T1000 (cell line): Measurements from ENCODE around the gene CRYBG3.

Experiments
- DNase-seq: peaks from one replicate; lab custom pipeline; 2025; ENCODE audit warnings: mixed read lengths; lab: John Stamatoyannopoulos, UW

The CRYBG3 gene

GRCh38 chr3:97974996-97975395 is 153.2 kb downstream of the CRYBG3 start:
- DNase-seq: no peak

- no peak for DNase-seq
Measured at GRCh38 chr3:97975466-97975865, 153.7 kb downstream of the CRYBG3 start.

DNA sequence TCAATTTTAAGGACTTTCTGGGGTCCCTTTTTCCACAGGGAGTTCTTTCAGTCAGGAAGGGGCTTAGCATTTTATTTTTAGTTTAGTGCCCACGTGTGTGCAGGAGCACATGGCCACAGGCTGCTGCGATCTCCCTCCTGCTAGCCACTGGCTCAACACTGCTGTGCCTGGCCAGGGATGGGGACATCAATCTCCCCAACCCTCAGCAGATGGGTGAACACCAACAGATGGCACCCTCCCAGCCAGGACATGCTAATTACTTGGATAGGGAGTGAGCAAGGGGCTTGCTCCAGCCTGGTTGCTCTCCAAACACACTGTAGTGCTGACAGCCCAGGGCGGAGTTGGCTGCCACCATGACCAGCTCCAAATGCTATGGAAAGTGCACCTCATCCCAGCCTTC is 157.8 kb downstream of the CRYBG3 start:
- DNase-seq: no peak

DNA sequence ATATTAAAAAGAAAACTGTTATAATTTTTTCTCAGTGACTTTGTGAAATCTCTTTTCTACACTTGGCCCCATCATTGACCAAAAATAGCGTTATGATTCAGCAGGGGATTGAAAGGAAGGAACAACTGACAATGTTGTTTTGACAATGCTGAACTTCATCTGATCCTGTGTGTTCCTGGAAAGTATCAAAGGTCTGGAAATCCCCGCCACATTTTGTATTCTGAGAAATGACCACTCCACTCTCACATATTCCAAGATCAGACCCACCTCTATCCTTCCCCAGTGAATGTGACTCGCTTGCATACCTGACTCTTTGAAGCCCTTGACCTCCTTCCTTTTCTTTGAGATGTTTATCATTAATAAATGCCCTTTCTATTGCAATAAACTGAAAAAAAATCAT is 160.1 kb downstream of the CRYBG3 start:
- no peak for DNase-seq

DNA sequence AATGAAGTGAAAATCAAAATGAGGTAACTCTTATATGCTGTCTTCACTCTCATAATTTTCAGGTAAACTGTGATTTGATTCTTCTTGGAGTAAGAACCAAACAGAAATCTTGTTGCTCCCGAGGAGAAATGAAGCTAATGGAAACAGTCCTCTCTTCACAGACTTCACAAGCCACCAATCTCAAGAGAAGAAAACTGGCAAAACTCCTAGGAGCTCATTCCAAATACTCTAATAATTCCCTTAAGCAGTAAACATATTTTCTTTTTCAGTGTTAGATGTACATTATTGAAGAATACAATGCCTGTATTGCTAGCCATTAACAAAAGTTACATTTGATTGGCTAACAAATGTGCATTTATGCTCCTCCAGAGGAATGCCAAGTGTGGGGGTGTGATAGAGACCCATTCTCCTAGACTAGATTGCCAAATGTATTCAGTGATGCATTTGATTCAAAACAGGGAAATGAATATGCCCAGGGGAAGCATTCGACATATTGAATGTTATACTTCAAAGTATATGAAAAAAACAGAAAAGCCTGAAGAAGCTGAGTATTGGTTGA is 162.2 kb downstream of the CRYBG3 start:
- no peak for DNase-seq

- no peak for DNase-seq
Measured at GRCh38 chr3:97987306-97987705, 165.5 kb downstream of the CRYBG3 start.

- no peak for DNase-seq
Measured at GRCh38 chr3:97988784-97989568, 167.2 kb downstream of the CRYBG3 start.

- DNase-seq: no peak
Measured at GRCh38 chr3:97990624-97991292, 168.9 kb downstream of the CRYBG3 start.

- no peak for DNase-seq
Measured at GRCh38 chr3:97991293-97991682, 169.5 kb downstream of the CRYBG3 start.

GRCh38 chr3:97992547-97993173 is 170.8 kb downstream of the CRYBG3 start:
- DNase-seq: no peak

GRCh38 chr3:97993526-97993925 is 171.7 kb downstream of the CRYBG3 start:
- DNase-seq: no peak

DNA sequence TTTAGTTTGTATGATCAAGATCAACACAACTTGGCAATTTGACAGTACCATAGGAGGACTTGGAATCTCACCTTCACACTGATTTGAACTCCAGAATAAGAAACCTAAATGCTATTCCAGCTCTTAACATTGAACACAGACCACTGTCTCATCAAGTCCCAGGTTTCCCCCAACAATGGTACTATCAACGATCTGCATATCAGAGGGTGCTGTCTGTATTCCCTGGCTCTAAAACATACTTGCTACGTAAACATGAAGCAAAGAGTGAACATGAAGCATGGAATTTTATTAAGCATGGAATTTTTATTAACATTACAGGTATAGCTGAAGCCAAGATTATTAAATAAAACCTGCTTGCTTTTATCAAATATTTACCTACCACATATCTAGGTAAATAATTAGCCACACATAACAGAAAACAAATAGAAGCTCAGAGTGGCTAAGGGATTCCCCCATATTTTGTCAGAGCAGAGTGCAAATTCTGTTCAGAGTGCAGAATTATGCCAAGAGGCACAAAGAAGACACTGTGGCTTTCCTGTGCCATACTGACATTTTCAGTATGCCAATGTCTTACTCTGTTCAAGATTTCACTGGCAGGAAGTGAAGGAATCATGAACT is 172.6 kb downstream of the CRYBG3 start:
- no peak for DNase-seq
